Panc1 (cell line): Measurements from ENCODE around the gene ABCA6. TPM values are rescaled to one million over a fixed set of nuclear protein-coding genes. Genes with fewer than 3 reads are reported as not detected.

Experiments
- ATAC-seq: fragments of 200-7000 bp; cut with Tn5 transposase; 2 replicates; pipeline ENCODE4 v1.9.1; 2020; ENCODE audit warnings: mild to moderate bottlenecking, moderate library complexity
- BruUV-seq: library from RNA; stranded (reverse); fragments of 400-500 nt; replicated peaks from 2 replicates; lab custom pipeline; 2021; lab: Mats Ljungman, UMichigan
- CTCF ChIA-PET: fragments of 300-600 bp; sonication (Branson Sonifier 250); formaldehyde crosslinking; loops from one replicate; lab custom pipeline; 2022; ENCODE audit warnings: antibody characterized with exemption; lab: Charles Lee
- POLR2A ChIA-PET: fragments of 300-600 bp; sonication (Branson Sonifier 250); formaldehyde crosslinking; loops from one replicate; lab custom pipeline; 2022; ENCODE audit warnings: antibody characterized with exemption; lab: Charles Lee
- DNase-seq: peaks from one replicate; pipeline ENCODE4 v3.0.0-alpha.2; 2010; ENCODE audit warnings: low read depth, low spot score
- H3K27ac ChIP-seq: 2 replicates; pipeline ENCODE4 v1.5.1; 2011; ENCODE audit warnings: mild to moderate bottlenecking, low read length, inconsistent platforms
- H3K27me3 ChIP-seq: fragments of 200-500 bp; sonication (Bioruptor generic); 2 replicates; pipeline ENCODE4 v1.6.0; 2014; ENCODE audit warnings: low read length, inconsistent platforms; ENCODE audit not compliant: control insufficient read depth, insufficient read depth
- H3K36me3 ChIP-seq: fragments of 200-500 bp; sonication (Bioruptor generic); 2 replicates; pipeline ENCODE4 v1.5.1; 2014; ENCODE audit warnings: inconsistent platforms, mild to moderate bottlenecking, low read length, moderate library complexity; ENCODE audit not compliant: control insufficient read depth, insufficient read depth
- H3K4me1 ChIP-seq: 2 replicates; pipeline ENCODE4 v1.5.1; 2011; ENCODE audit warnings: inconsistent platforms, mild to moderate bottlenecking, low read length, moderate library complexity; ENCODE audit not compliant: control insufficient read depth, insufficient read depth
- H3K4me3 ChIP-seq, 2 experiments: 2 replicates each; pipeline ENCODE4 v1.5.1; 2011 to 2012; ENCODE audit warnings: low read depth in 2 of 2, low read length in 2 of 2, mild to moderate bottlenecking in 2 of 2, inconsistent platforms in 1 of 2, moderate library complexity in 1 of 2
- H3K9me3 ChIP-seq: fragments of 200-500 bp; sonication (Bioruptor generic); 2 replicates; pipeline ENCODE4 v1.5.1; 2014; ENCODE audit warnings: low read depth, mild to moderate bottlenecking, inconsistent platforms, low read length, moderate library complexity; ENCODE audit not compliant: control insufficient read depth, insufficient read depth
- CTCF ChIP-seq: fragments of 450-650 bp; IDR thresholded peaks from 2 replicates; pipeline ENCODE4 v1.5.1; 2017; ENCODE audit warnings: mild to moderate bottlenecking
- POLR2AphosphoS5 ChIP-seq: IDR thresholded peaks from 2 replicates; pipeline ENCODE4 v1.6.1; 2012; ENCODE audit warnings: mild to moderate bottlenecking, low read depth, low read length, moderate library complexity
- REST ChIP-seq, 2 experiments: IDR thresholded peaks; 2 replicates each; pipeline ENCODE4 v1.6.1; 2011 to 2012; ENCODE audit warnings: low read depth in 2 of 2, control low read depth in 1 of 2, low read length in 1 of 2, mild to moderate bottlenecking in 1 of 2, moderate library complexity in 1 of 2; ENCODE audit not compliant: insufficient read depth in 1 of 2
- SIN3A ChIP-seq: IDR thresholded peaks from 2 replicates; pipeline ENCODE4 v1.6.1; 2012; ENCODE audit warnings: low read depth, mild to moderate bottlenecking, low read length, moderate library complexity, borderline replicate concordance; ENCODE audit not compliant: insufficient read depth
- TCF7L2 ChIP-seq: IDR thresholded peaks from 2 replicates; pipeline ENCODE4 v1.6.1; 2011; ENCODE audit warnings: mild to moderate bottlenecking, low read depth, low read length, inconsistent platforms
- in situ Hi-C: cut with HindIII; loops from 2 replicates; pipeline ENCODE4 v1.10.0; 2016; ENCODE audit warnings: low sequenced_read_pairs, low pct_unique_long_range_greater_than_20kb
- intact Hi-C: fragments of 100-400 bp; cut with micrococcal nuclease; formaldehyde crosslinking; loops from one replicate; pipeline ENCODE4 v1.10.0; 2022; ENCODE audit not compliant: unreplicated experiment
- total RNA-seq: library from RNA; stranded (reverse); gene quantifications from one replicate; pipeline ENCODE4 v1.2.1, GENCODE V29; 2021; ENCODE audit not compliant: unreplicated experiment

The ABCA6 gene
- total RNA-seq, 1 experiment from 2014 or later = 0.46 TPM

GRCh38 chr17:69047368-69048263 is 94.1 kb downstream of the ABCA6 start:
- no peaks in the 10 kb centered on the region for H3K36me3 ChIP-seq
- H3K27ac ChIP-seq = no peak overlapping the region
- TF ChIP-seq CTCF (no peak), SIN3A (no peak), TCF7L2 (no peak), POLR2AphosphoS5 (no peak), REST (IDR thresholded peaks at IDR 0.05; ENCODE audit: insufficient read depth in 1 of 2, low read depth in 2 of 2, low read length in 1 of 2) (no peak)
- DNase-seq (no peak), ATAC-seq (no peak)
- in situ Hi-C loops = no loop called here
- no peak overlapping the region for H3K4me3 ChIP-seq
- POLR2A ChIA-PET = no interaction called here
- no peaks in the 10 kb centered on the region for H3K27me3 ChIP-seq
- H3K4me1 ChIP-seq = no peaks in the 10 kb centered on the region
- no peaks in the 10 kb centered on the region for H3K9me3 ChIP-seq
- intact Hi-C loops = no loop called here
- CTCF ChIA-PET = no interaction called here
- BruUV-seq = no TSS peak

GRCh38 chr17:69046121-69046807 is 95.4 kb downstream of the ABCA6 start:
- Histone ChIP-seq H3K27me3 (no peaks in the 10 kb centered on the region), H3K4me1 (no peaks in the 10 kb centered on the region), H3K27ac (no peak overlapping the region), H3K9me3 (no peaks in the 10 kb centered on the region), H3K36me3 (no peaks in the 10 kb centered on the region), H3K4me3 (no peak overlapping the region)
- DNase-seq (no peak), ATAC-seq (no peak)
- in situ Hi-C loops (no loop called here), intact Hi-C loops (no loop called here)
- no TSS peak for BruUV-seq
- TF ChIP-seq SIN3A (no peak), REST (IDR thresholded peaks at IDR 0.05; ENCODE audit: insufficient read depth in 1 of 2, low read depth in 2 of 2, low read length in 1 of 2) (no peak), TCF7L2 (no peak), POLR2AphosphoS5 (no peak), CTCF (no peak)
- ChIA-PET CTCF (no interaction called here), POLR2A (no interaction called here)
